ENCODE data around the gene GNPDA1.

The GNPDA1 gene

GRCh38 chr5:142024771-142025304 lies 12.0 kb upstream of the GNPDA1 start:
- peaks cover 30% of the 10 kb centered on the region for H3K4me1 ChIP-seq
- no peak overlapping the region for H3K9ac ChIP-seq
- no peak for TF ChIP-seq Cebpa-rat (IDR thresholded peaks at IDR 0.05)
- peak overlapping the region; percentile 45 for H3K4me3 ChIP-seq
- H3K27ac ChIP-seq: 0 out of 2 replicates have a peak overlapping the region, but pooled peaks have one; percentile 1
- H4K20me1 ChIP-seq: no peaks in the 10 kb centered on the region
- H3K36me3 ChIP-seq: no peaks in the 10 kb centered on the region
- peaks cover 14% of the 10 kb centered on the region for H3K27me3 ChIP-seq
- peaks cover 25% of the 10 kb centered on the region for H3K9me3 ChIP-seq
- H3K4me2 ChIP-seq: peak overlapping the region; percentile 46

- H3K9me3 ChIP-seq: peaks cover 31% of the 10 kb centered on the region
- H3K27ac ChIP-seq: no peak overlapping the region
- no peak overlapping the region for H3K4me2 ChIP-seq
- no peak overlapping the region for H3K9ac ChIP-seq
- H3K36me3 ChIP-seq: no peaks in the 10 kb centered on the region
- TF ChIP-seq Cebpa-rat (IDR thresholded peaks at IDR 0.05): no peak
- H3K4me3 ChIP-seq: no peak overlapping the region
- peaks cover 31% of the 10 kb centered on the region for H3K4me1 ChIP-seq
- H4K20me1 ChIP-seq: 0 out of 2 replicates have a peak, but pooled peaks cover under 1% of the 10 kb centered on the region
- H3K27me3 ChIP-seq: peaks cover 14% of the 10 kb centered on the region
These were observed 11.0 kb upstream of the GNPDA1 start for GRCh38 chr5:142023836-142024235.

- H3K4me1 ChIP-seq: peaks cover 64% of the 10 kb centered on the region
- no peak overlapping the region for H3K4me2 ChIP-seq
- H3K27ac ChIP-seq: no peak overlapping the region
- no peak overlapping the region for H3K9ac ChIP-seq
- H3K27me3 ChIP-seq: peaks cover 7% of the 10 kb centered on the region
- peaks cover 25% of the 10 kb centered on the region for H3K9me3 ChIP-seq
- H3K4me3 ChIP-seq: no peak overlapping the region
- H4K20me1 ChIP-seq: peaks cover 7% of the 10 kb centered on the region; the same call in 1 of the 2 replicates
- no peaks in the 10 kb centered on the region for H3K36me3 ChIP-seq
- no peak for TF ChIP-seq Cebpa-rat (IDR thresholded peaks at IDR 0.05)
These were observed 7.4 kb upstream of the GNPDA1 start for GRCh38 chr5:142020122-142020659.

GRCh38 chr5:142017832-142018427 lies 5.1 kb upstream of the GNPDA1 start:
- Histone ChIP-seq H3K4me3 (no peak overlapping the region), H3K27me3 (peaks cover 14% of the 10 kb centered on the region), H3K4me2 (peak overlapping the region; percentile 70), H3K4me1 (peaks cover 76% of the 10 kb centered on the region), H3K27ac (no peak overlapping the region), H3K9me3 (peaks cover 24% of the 10 kb centered on the region), H4K20me1 (peaks cover 7% of the 10 kb centered on the region; the same call in 1 of the 2 replicates), H3K9ac (no peak overlapping the region), H3K36me3 (no peaks in the 10 kb centered on the region)
- TF ChIP-seq Cebpa-rat (IDR thresholded peaks at IDR 0.05): no peak

GRCh38 chr5:142016556-142016955 lies 3.7 kb upstream of the GNPDA1 start:
- H3K4me3 ChIP-seq: no peak overlapping the region
- no peak for TF ChIP-seq Cebpa-rat (IDR thresholded peaks at IDR 0.05)
- peaks cover 28% of the 10 kb centered on the region for H3K9me3 ChIP-seq
- peaks cover 7% of the 10 kb centered on the region; the same call in 1 of the 2 replicates for H4K20me1 ChIP-seq
- H3K4me1 ChIP-seq: peaks cover 69% of the 10 kb centered on the region
- H3K9ac ChIP-seq: no peak overlapping the region
- peaks cover 27% of the 10 kb centered on the region for H3K27me3 ChIP-seq
- no peaks in the 10 kb centered on the region for H3K36me3 ChIP-seq
- H3K27ac ChIP-seq: no peak overlapping the region
- H3K4me2 ChIP-seq: peak overlapping the region; percentile 70

- no peak for TF ChIP-seq Cebpa-rat (IDR thresholded peaks at IDR 0.05)
- H3K27ac ChIP-seq: no peak overlapping the region; the same call in 1 of the 2 replicates
- peaks cover 7% of the 10 kb centered on the region; the same call in 1 of the 2 replicates for H4K20me1 ChIP-seq
- peaks cover 29% of the 10 kb centered on the region for H3K27me3 ChIP-seq
- H3K4me3 ChIP-seq: peak overlapping the region; percentile 1; the same call in 1 of the 2 replicates
- H3K4me1 ChIP-seq: peaks cover 66% of the 10 kb centered on the region
- H3K4me2 ChIP-seq: peak overlapping the region; percentile 70
- peaks cover 23% of the 10 kb centered on the region for H3K9me3 ChIP-seq
- H3K9ac ChIP-seq: no peak overlapping the region
- no peaks in the 10 kb centered on the region for H3K36me3 ChIP-seq
These were observed 3.1 kb upstream of the GNPDA1 start for GRCh38 chr5:142015781-142016533.

- Histone ChIP-seq H4K20me1 (peaks cover 7% of the 10 kb centered on the region; the same call in 1 of the 2 replicates), H3K4me2 (peak overlapping the region; percentile 70), H3K9ac (no peak overlapping the region), H3K4me1 (peaks cover 66% of the 10 kb centered on the region), H3K9me3 (peaks cover 14% of the 10 kb centered on the region), H3K27ac (no peak overlapping the region), H3K36me3 (no peaks in the 10 kb centered on the region), H3K4me3 (no peak overlapping the region), H3K27me3 (peaks cover 29% of the 10 kb centered on the region)
- TF ChIP-seq Cebpa-rat (IDR thresholded peaks at IDR 0.05): no peak
These were observed 2.2 kb upstream of the GNPDA1 start for GRCh38 chr5:142014911-142015584.

- Histone ChIP-seq H3K27me3 (peaks cover 29% of the 10 kb centered on the region), H3K36me3 (no peaks in the 10 kb centered on the region), H3K27ac (no peak overlapping the region), H3K9me3 (peaks cover 6% of the 10 kb centered on the region; the same call in 1 of the 2 replicates), H3K4me3 (no peak overlapping the region), H3K4me2 (peak overlapping the region; percentile 70), H3K9ac (no peak overlapping the region), H4K20me1 (peaks cover 7% of the 10 kb centered on the region; the same call in 1 of the 2 replicates), H3K4me1 (peaks cover 73% of the 10 kb centered on the region)
- no peak for TF ChIP-seq Cebpa-rat (IDR thresholded peaks at IDR 0.05)
These were observed 1.1 kb upstream of the GNPDA1 start for GRCh38 chr5:142013734-142014521.

All from BLaER1 (cell line).